ENCODE measurements around the gene SLC25A18. TPM values are rescaled to one million over a fixed set of nuclear protein-coding genes. Genes with fewer than 3 reads are reported as not detected.

The SLC25A18 gene
- polyA plus RNA-seq, 2 donors: 0.08 to 0.16 TPM

- no peak overlapping the region for H3K4me3 ChIP-seq (ENCODE audit: low read depth in 1 of 2, low read length in 2 of 2)
- no peak overlapping the region for H3K27ac ChIP-seq (ENCODE audit: low read depth in 2 of 2, low read length in 1 of 2)
- no peaks in the 10 kb centered on the region for H3K36me3 ChIP-seq (ENCODE audit: control insufficient read depth in 2 of 2, insufficient read depth in 2 of 2, low read length in 1 of 2)
- WGBS, 2 donors: 76 to 78% methylated on average over 18 to 21 of the region's 21 CpGs
- H3K27me3 ChIP-seq (ENCODE audit: control insufficient read depth in 1 of 2, insufficient read depth in 2 of 2, low read length in 2 of 2): no peaks in the 10 kb centered on the region
- H3K4me1 ChIP-seq (ENCODE audit: control insufficient read depth in 2 of 2, insufficient read depth in 2 of 2, low read length in 1 of 2): no peaks in the 10 kb centered on the region
- no peaks in the 10 kb centered on the region for H3K9me3 ChIP-seq (ENCODE audit: control insufficient read depth in 2 of 2, insufficient read depth in 1 of 2, low read depth in 1 of 2, low read length in 1 of 2)
Measured at GRCh38 chr22:17581056-17581455, 17.8 kb downstream of the SLC25A18 start.

GRCh38 chr22:17581631-17582030 is 18.3 kb downstream of the SLC25A18 start:
- Histone ChIP-seq H3K4me1 (ENCODE audit: control insufficient read depth in 2 of 2, insufficient read depth in 2 of 2, low read length in 1 of 2) (no peaks in the 10 kb centered on the region), H3K27me3 (ENCODE audit: control insufficient read depth in 1 of 2, insufficient read depth in 2 of 2, low read length in 2 of 2) (no peaks in the 10 kb centered on the region), H3K27ac (ENCODE audit: low read depth in 2 of 2, low read length in 1 of 2) (no peak overlapping the region), H3K9me3 (ENCODE audit: control insufficient read depth in 2 of 2, insufficient read depth in 1 of 2, low read depth in 1 of 2, low read length in 1 of 2) (no peaks in the 10 kb centered on the region), H3K36me3 (ENCODE audit: control insufficient read depth in 2 of 2, insufficient read depth in 2 of 2, low read length in 1 of 2) (no peaks in the 10 kb centered on the region), H3K4me3 (ENCODE audit: low read depth in 1 of 2, low read length in 2 of 2) (no peak overlapping the region)
- WGBS, 2 donors: 84 to 86% methylated on average over 17 of the region's 17 CpGs

GRCh38 chr22:17583151-17583550 is 19.9 kb downstream of the SLC25A18 start:
- Histone ChIP-seq H3K4me3 (ENCODE audit: low read depth in 1 of 2, low read length in 2 of 2) (no peak overlapping the region), H3K9me3 (ENCODE audit: control insufficient read depth in 2 of 2, insufficient read depth in 1 of 2, low read depth in 1 of 2, low read length in 1 of 2) (no peaks in the 10 kb centered on the region), H3K4me1 (ENCODE audit: control insufficient read depth in 2 of 2, insufficient read depth in 2 of 2, low read length in 1 of 2) (no peaks in the 10 kb centered on the region), H3K36me3 (ENCODE audit: control insufficient read depth in 2 of 2, insufficient read depth in 2 of 2, low read length in 1 of 2) (no peaks in the 10 kb centered on the region), H3K27me3 (ENCODE audit: control insufficient read depth in 1 of 2, insufficient read depth in 2 of 2, low read length in 2 of 2) (no peaks in the 10 kb centered on the region), H3K27ac (ENCODE audit: low read depth in 2 of 2, low read length in 1 of 2) (no peak overlapping the region)
- WGBS, 2 donors: 89% methylated on average over 10 of the region's 10 CpGs

- peaks cover 3 to 8% of the 10 kb centered on the region in 2 donors for H3K36me3 ChIP-seq (ENCODE audit: control insufficient read depth in 2 of 2, insufficient read depth in 2 of 2, low read length in 1 of 2)
- H3K9me3 ChIP-seq (ENCODE audit: control insufficient read depth in 2 of 2, insufficient read depth in 1 of 2, low read depth in 1 of 2, low read length in 1 of 2): no peaks in the 10 kb centered on the region
- no peak overlapping the region for H3K27ac ChIP-seq (ENCODE audit: low read depth in 2 of 2, low read length in 1 of 2)
- WGBS, 2 donors: 85 to 88% methylated on average over 14 of the region's 14 CpGs
- no peak overlapping the region for H3K4me3 ChIP-seq (ENCODE audit: low read depth in 1 of 2, low read length in 2 of 2)
- H3K27me3 ChIP-seq (ENCODE audit: control insufficient read depth in 1 of 2, insufficient read depth in 2 of 2, low read length in 2 of 2): no peaks in the 10 kb centered on the region
- no peaks in the 10 kb centered on the region for H3K4me1 ChIP-seq (ENCODE audit: control insufficient read depth in 2 of 2, insufficient read depth in 2 of 2, low read length in 1 of 2)
Measured at GRCh38 chr22:17586831-17587440, 23.6 kb downstream of the SLC25A18 start.

GRCh38 chr22:17587629-17588028 is 24.3 kb downstream of the SLC25A18 start:
- no peaks in the 10 kb centered on the region for H3K4me1 ChIP-seq (ENCODE audit: control insufficient read depth in 2 of 2, insufficient read depth in 2 of 2, low read length in 1 of 2)
- H3K9me3 ChIP-seq (ENCODE audit: control insufficient read depth in 2 of 2, insufficient read depth in 1 of 2, low read depth in 1 of 2, low read length in 1 of 2): no peaks in the 10 kb centered on the region
- no peak overlapping the region for H3K4me3 ChIP-seq (ENCODE audit: low read depth in 1 of 2, low read length in 2 of 2)
- no peak overlapping the region for H3K27ac ChIP-seq (ENCODE audit: low read depth in 2 of 2, low read length in 1 of 2)
- 80 to 85% methylated on average over 14 of the region's 14 CpGs for WGBS, 2 donors
- peaks cover 3 to 14% of the 10 kb centered on the region in 2 donors for H3K36me3 ChIP-seq (ENCODE audit: control insufficient read depth in 2 of 2, insufficient read depth in 2 of 2, low read length in 1 of 2)
- no peaks in the 10 kb centered on the region for H3K27me3 ChIP-seq (ENCODE audit: control insufficient read depth in 1 of 2, insufficient read depth in 2 of 2, low read length in 2 of 2)

- H3K36me3 ChIP-seq (ENCODE audit: control insufficient read depth in 2 of 2, insufficient read depth in 2 of 2, low read length in 1 of 2): peaks cover 3 to 19% of the 10 kb centered on the region in 2 donors
- H3K27ac ChIP-seq (ENCODE audit: low read depth in 2 of 2, low read length in 1 of 2): no peak overlapping the region
- H3K9me3 ChIP-seq (ENCODE audit: control insufficient read depth in 2 of 2, insufficient read depth in 1 of 2, low read depth in 1 of 2, low read length in 1 of 2): no peaks in the 10 kb centered on the region
- H3K4me3 ChIP-seq (ENCODE audit: low read depth in 1 of 2, low read length in 2 of 2): no peak overlapping the region
- 95 to 96% methylated on average over 11 of the region's 11 CpGs for WGBS, 2 donors
- no peaks in the 10 kb centered on the region for H3K4me1 ChIP-seq (ENCODE audit: control insufficient read depth in 2 of 2, insufficient read depth in 2 of 2, low read length in 1 of 2)
- H3K27me3 ChIP-seq (ENCODE audit: control insufficient read depth in 1 of 2, insufficient read depth in 2 of 2, low read length in 2 of 2): no peaks in the 10 kb centered on the region
Measured at GRCh38 chr22:17588606-17589005, 25.3 kb downstream of the SLC25A18 start.

DNA sequence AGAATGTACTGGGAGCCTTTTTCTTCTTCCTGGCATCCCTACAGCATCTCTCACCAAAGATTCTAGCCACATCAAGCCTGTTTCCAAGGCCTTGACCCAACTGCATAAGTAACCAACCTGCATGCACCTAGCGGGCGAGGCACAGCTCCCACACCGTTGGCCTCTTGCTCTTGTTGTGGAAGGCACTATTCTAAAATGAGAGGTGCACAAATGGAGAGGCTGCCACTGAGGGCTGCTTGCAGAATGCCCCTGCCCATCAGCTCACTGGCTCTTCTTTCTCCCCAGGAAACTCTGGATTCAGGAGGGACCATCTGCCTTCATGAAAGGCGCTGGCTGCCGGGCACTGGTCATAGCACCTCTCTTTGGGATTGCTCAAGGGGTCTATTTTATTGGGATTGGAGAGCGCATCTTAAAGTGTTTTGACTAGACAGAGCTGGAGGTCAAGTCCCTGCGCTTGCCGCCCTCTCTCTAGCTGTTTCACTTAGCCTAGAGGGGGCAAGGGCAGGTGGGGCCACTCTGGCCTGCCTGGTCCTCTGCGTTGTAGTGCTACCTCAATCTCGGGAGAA is 26.6 kb downstream of the SLC25A18 start:
- no peaks in the 10 kb centered on the region for H3K4me1 ChIP-seq (ENCODE audit: control insufficient read depth in 2 of 2, insufficient read depth in 2 of 2, low read length in 1 of 2)
- 90 to 94% methylated on average over 10 of the region's 10 CpGs for WGBS, 2 donors
- H3K9me3 ChIP-seq (ENCODE audit: control insufficient read depth in 2 of 2, insufficient read depth in 1 of 2, low read depth in 1 of 2, low read length in 1 of 2): no peaks in the 10 kb centered on the region
- no peak overlapping the region for H3K27ac ChIP-seq (ENCODE audit: low read depth in 2 of 2, low read length in 1 of 2)
- H3K36me3 ChIP-seq (ENCODE audit: control insufficient read depth in 2 of 2, insufficient read depth in 2 of 2, low read length in 1 of 2): peaks cover 3 to 19% of the 10 kb centered on the region in 2 donors
- no peaks in the 10 kb centered on the region for H3K27me3 ChIP-seq (ENCODE audit: control insufficient read depth in 1 of 2, insufficient read depth in 2 of 2, low read length in 2 of 2)
- H3K4me3 ChIP-seq (ENCODE audit: low read depth in 1 of 2, low read length in 2 of 2): no peak overlapping the region

DNA sequence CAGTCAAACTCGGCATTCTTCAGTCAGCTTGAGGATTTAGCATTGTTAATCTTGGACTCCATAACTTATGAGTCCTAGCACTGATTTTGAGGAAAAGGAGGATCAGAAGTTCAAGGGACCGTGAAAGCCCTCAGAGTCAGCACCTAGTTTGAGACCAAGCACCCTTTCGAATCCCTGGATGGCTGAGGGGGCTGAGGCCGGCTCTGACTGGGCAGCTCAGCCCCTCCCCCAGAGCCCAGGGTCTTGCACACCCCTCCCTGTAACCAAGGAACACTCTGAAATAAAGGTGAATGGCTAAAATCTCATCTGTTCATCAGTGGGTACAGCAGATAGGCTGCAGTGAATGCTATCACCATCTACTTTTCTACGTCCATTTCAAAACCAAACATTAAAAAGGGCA is 27.3 kb downstream of the SLC25A18 start:
- no peaks in the 10 kb centered on the region for H3K4me1 ChIP-seq (ENCODE audit: control insufficient read depth in 2 of 2, insufficient read depth in 2 of 2, low read length in 1 of 2)
- WGBS, 2 donors: 85% methylated on average over 5 of the region's 5 CpGs
- no peaks in the 10 kb centered on the region for H3K27me3 ChIP-seq (ENCODE audit: control insufficient read depth in 1 of 2, insufficient read depth in 2 of 2, low read length in 2 of 2)
- H3K27ac ChIP-seq (ENCODE audit: low read depth in 2 of 2, low read length in 1 of 2): no peak overlapping the region
- peaks cover 3 to 19% of the 10 kb centered on the region in 2 donors for H3K36me3 ChIP-seq (ENCODE audit: control insufficient read depth in 2 of 2, insufficient read depth in 2 of 2, low read length in 1 of 2)
- H3K4me3 ChIP-seq (ENCODE audit: low read depth in 1 of 2, low read length in 2 of 2): no peak overlapping the region
- H3K9me3 ChIP-seq (ENCODE audit: control insufficient read depth in 2 of 2, insufficient read depth in 1 of 2, low read depth in 1 of 2, low read length in 1 of 2): no peaks in the 10 kb centered on the region

- no peak overlapping the region for H3K4me3 ChIP-seq (ENCODE audit: low read depth in 1 of 2, low read length in 2 of 2)
- WGBS, 2 donors: 85 to 87% methylated on average over 5 of the region's 5 CpGs
- H3K27me3 ChIP-seq (ENCODE audit: control insufficient read depth in 1 of 2, insufficient read depth in 2 of 2, low read length in 2 of 2): no peaks in the 10 kb centered on the region
- H3K27ac ChIP-seq (ENCODE audit: low read depth in 2 of 2, low read length in 1 of 2): no peak overlapping the region
- no peaks in the 10 kb centered on the region for H3K4me1 ChIP-seq (ENCODE audit: control insufficient read depth in 2 of 2, insufficient read depth in 2 of 2, low read length in 1 of 2)
- peaks cover 3 to 23% of the 10 kb centered on the region in 2 donors for H3K36me3 ChIP-seq (ENCODE audit: control insufficient read depth in 2 of 2, insufficient read depth in 2 of 2, low read length in 1 of 2)
- H3K9me3 ChIP-seq (ENCODE audit: control insufficient read depth in 2 of 2, insufficient read depth in 1 of 2, low read depth in 1 of 2, low read length in 1 of 2): no peaks in the 10 kb centered on the region
Measured at GRCh38 chr22:17592201-17592600, 28.9 kb downstream of the SLC25A18 start.

- Histone ChIP-seq H3K27ac (ENCODE audit: low read depth in 2 of 2, low read length in 1 of 2) (no peak overlapping the region), H3K36me3 (ENCODE audit: control insufficient read depth in 2 of 2, insufficient read depth in 2 of 2, low read length in 1 of 2) (peaks cover 8 to 35% of the 10 kb centered on the region in 2 donors)
- 97 to 100% methylated on average over 6 of the region's 6 CpGs for WGBS, 2 donors
Measured at GRCh38 chr22:17596226-17596625, 32.9 kb downstream of the SLC25A18 start.

More at GRCh38 chr22:17596226-17596625, 32.9 kb downstream of the SLC25A18 start:
- Histone ChIP-seq H3K4me3 (ENCODE audit: low read depth in 1 of 2, low read length in 2 of 2) (no peak overlapping the region), H3K27me3 (ENCODE audit: control insufficient read depth in 1 of 2, insufficient read depth in 2 of 2, low read length in 2 of 2) (no peaks in the 10 kb centered on the region), H3K9me3 (ENCODE audit: control insufficient read depth in 2 of 2, insufficient read depth in 1 of 2, low read depth in 1 of 2, low read length in 1 of 2) (no peaks in the 10 kb centered on the region), H3K4me1 (ENCODE audit: control insufficient read depth in 2 of 2, insufficient read depth in 2 of 2, low read length in 1 of 2) (no peaks in the 10 kb centered on the region)

All from esophagus (tissue), 2 donors.